Measurements from ENCODE around the gene ARHGDIG. TPM values are rescaled to one million over a fixed set of nuclear protein-coding genes. Genes with fewer than 3 reads are reported as not detected.

ARHGDIG gene
- total RNA-seq, 1 donor from 2014 or later, result not detected

DNA sequence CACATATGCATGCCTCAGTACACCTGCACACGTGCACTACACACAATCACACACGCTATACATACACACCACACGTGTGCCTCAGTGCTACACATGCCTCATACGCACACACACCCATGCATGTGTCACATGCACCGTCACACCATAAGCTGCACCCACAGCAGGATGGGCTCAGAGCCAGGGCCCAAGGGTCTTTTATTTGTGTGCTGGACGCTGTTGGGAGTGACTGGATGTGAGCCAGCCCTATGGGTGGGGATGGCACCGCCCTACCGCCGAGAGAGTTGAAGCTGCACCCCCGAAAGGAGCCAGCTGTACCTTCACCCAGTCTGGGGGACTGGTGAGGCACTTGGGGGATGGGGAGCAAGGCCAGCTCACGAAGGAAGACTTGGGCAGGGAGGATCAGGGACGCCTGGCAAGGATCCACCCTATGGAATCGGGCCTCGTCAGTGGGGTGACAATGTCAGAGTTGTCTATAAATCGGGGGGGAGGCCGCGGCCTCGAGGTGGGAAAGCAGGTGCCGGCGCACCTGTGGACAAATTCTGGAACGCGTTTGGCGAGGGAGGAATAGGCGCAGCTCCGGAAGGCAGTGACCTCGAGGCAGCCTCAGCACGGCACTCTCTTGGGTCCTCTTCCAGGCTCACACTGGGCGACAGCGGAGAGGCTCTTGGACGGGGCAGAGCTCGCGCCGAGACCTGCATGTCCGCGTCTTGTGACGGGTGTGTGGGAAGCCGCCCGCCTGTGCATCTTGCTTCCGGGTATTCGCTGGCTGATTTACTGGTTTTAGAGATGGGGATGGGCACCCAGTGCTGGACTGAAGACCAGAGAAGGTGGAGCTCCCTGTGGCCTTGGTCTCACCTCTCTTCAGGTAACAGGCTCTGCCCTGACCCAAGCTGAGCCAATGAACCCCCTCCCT lies 12.0 kb upstream of the ARHGDIG start:
- ATAC-seq (no peak), DNase-seq (no peak)
- intact Hi-C loops (cut with DNase I), result no loop called here
- no peaks in the 10 kb centered on the region for H3K4me1 ChIP-seq
- H3K36me3 ChIP-seq, result peaks cover 21% of the 10 kb centered on the region
- H3K9me3 ChIP-seq, result no peaks in the 10 kb centered on the region
- no peak overlapping the region for H3K27ac ChIP-seq
- peaks cover 2% of the 10 kb centered on the region for H3K27me3 ChIP-seq (ENCODE audit: low read depth)
- H3K4me3 ChIP-seq, result no peak overlapping the region
- no peak for TF ChIP-seq CTCF (IDR thresholded peaks at IDR 0.05)

DNA sequence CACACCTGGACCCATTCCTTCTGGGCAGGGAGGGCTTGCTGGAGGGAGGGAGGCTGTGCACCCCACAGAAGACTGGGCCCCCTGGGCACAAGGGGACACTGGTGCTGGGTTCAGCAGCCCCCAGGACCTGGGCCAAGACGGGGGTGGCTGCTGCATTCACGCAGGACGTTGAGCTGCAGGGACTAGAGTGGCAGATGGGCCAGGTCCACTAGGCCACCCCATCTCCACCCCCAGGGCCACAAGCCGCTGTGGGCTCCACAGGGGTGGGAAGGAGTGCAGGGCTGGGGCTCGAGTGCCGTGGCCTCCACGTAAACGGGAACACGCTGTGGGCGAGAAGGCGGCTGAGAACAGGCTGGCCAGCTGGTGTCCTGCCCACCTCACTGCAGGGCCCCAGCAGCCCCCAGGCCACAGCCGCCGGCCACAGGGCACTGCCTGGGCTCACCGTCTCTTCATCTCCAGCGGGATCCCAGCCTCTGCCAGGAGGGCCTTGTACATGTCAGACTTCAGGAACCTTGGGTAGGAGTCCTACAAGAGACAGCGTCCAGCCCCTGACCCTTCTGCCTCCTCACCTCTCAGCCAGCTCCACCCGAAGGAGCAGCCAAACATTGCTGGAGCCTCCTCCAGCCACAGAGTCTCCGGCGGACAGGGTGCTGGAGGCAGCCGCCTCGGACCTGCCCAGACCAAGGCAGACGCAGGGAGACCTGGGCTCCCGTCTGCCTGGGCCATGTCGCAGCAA lies 11.2 kb upstream of the ARHGDIG start:
- H3K9me3 ChIP-seq, result no peaks in the 10 kb centered on the region
- ATAC-seq, result no peak

DNA sequence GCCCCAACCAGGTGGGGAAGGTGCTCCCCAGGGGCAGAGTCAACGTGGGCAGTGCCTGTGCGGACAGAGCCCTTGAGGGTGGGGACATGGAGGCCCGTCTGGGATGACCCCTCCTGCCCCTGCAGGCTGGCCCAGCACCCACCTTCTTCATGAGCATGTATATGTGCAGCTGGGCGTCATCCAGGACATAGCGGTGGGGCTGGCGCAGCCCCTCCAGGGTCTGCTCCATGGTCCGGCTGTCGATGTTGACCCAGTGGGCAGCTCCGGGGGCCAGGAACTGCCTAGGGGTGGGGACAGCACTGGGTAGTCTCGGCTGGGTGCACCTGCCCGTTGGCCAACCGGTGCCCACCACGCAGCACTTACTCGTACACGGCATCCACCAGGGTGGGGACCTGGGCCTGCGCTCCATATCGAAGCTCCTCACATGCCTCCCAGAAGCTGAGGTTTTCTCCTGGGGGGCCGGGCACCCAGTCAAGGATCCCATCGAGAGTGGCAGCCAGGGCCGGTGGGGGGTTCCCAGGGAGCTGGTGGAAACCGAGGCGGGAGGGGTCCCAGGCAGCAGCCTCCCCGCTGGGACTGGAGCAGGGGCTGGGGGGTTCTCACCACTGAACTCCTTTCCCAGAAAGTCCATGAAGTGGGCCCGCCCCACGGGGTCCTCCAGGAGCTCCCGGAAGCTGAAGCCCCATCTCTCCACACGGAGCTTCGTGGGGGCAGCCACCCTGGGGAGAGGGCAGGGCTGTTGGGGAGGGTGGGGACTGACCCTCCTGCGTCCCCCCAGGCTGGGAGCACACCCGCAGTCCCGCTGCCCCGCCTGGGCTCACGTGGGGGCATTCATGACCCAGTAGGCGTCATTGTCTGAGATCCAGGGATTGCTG lies 9.8 kb upstream of the ARHGDIG start:
- H3K9me3 ChIP-seq, result no peaks in the 10 kb centered on the region
- ATAC-seq (no peak), DNase-seq (no peak)
- no peaks in the 10 kb centered on the region for H3K36me3 ChIP-seq
- intact Hi-C loops (cut with DNase I), result no loop called here
- H3K4me1 ChIP-seq, result peaks cover 8% of the 10 kb centered on the region
- no peak overlapping the region for H3K27ac ChIP-seq
- H3K4me3 ChIP-seq, result no peak overlapping the region
- peaks cover 22% of the 10 kb centered on the region for H3K27me3 ChIP-seq (ENCODE audit: low read depth)
- TF ChIP-seq CTCF (IDR thresholded peaks at IDR 0.05), result no peak

More for the DNA sequence above, 11.2 kb upstream of the ARHGDIG start:
- no peak for TF ChIP-seq CTCF (IDR thresholded peaks at IDR 0.05)
- Histone ChIP-seq H3K36me3 (peaks cover 13% of the 10 kb centered on the region), H3K4me1 (no peaks in the 10 kb centered on the region), H3K27me3 (ENCODE audit: low read depth) (peaks cover 11% of the 10 kb centered on the region), H3K27ac (no peak overlapping the region), H3K4me3 (no peak overlapping the region)
- no peak for DNase-seq
- intact Hi-C loops (cut with DNase I), result no loop called here

DNA sequence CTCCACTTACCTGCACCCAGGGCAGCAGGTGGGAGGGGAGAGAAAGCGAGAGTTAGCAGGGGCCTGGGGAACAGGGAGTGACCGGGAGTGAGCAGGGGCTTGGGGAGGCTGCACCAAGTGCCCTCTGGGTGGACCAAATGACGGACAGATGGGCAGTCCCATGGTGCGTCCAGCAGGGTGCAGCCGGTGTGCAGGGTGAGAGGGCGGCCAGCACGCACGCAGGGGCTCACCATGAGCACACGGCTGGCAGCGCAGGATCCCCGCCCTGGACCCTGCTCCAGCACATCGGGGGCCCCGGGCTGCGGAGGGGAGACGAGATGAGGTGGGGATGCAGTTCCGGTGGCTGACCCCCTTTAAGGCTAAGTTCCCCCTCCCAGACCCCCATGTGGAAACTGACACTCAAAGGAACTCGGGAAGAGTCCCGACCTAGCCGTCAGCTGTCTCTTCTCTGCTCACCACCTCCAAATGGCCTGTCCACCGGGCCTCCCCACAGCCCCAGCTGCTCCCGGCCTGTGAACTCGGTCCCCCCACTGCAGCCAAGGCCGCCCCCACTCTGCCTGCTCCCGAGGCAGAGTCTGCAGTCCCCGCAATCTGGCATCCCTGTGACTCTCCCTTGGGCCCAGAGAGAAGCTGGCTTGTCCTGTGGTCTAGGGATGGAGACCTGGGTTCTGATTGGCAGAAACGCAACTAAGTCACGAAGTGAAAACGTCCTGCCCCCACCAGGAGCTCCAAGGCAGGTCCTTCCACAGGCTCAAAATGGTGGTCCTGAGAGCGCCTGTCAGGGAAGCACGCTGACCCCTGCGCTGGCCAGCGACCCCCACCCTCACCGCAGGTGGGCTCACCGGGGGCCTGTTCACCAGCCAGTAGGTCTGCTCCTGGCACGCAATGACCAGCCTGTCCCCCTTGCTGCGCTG lies 7.5 kb upstream of the ARHGDIG start:
- Histone ChIP-seq H3K36me3 (no peaks in the 10 kb centered on the region), H3K4me1 (peaks cover 8% of the 10 kb centered on the region), H3K9me3 (no peaks in the 10 kb centered on the region), H3K27ac (no peak overlapping the region), H3K27me3 (ENCODE audit: low read depth) (peaks cover 27% of the 10 kb centered on the region), H3K4me3 (no peak overlapping the region)
- intact Hi-C loops (cut with DNase I), result no loop called here
- ATAC-seq (no peak), DNase-seq (no peak)
- no peak for TF ChIP-seq CTCF (IDR thresholded peaks at IDR 0.05)
